Esophagus (tissue), 2 donors: Measurements from ENCODE around the gene CNDP2. TPM values are rescaled to one million over a fixed set of nuclear protein-coding genes. Genes with fewer than 3 reads are reported as not detected.

Source experiments
- H3K27ac ChIP-seq, 2 donors: one replicate each; pipeline ENCODE4 v1.5.1; 2013; ENCODE audit warnings: low read depth in 2 of 2, mild to moderate bottlenecking in 2 of 2, inconsistent platforms in 1 of 2, low read length in 1 of 2, moderate library complexity in 1 of 2
- H3K27me3 ChIP-seq, 2 donors: one replicate each; pipeline ENCODE4 v1.6.1; 2013; ENCODE audit warnings: low read length in 2 of 2, control low read depth in 1 of 2, mild to moderate bottlenecking in 1 of 2; ENCODE audit not compliant: insufficient read depth in 2 of 2, control insufficient read depth in 1 of 2
- H3K36me3 ChIP-seq, 2 donors: one replicate each; pipeline ENCODE4 v1.6.1; 2013; ENCODE audit warnings: low read length in 1 of 2; ENCODE audit not compliant: control insufficient read depth in 2 of 2, insufficient read depth in 2 of 2
- H3K4me1 ChIP-seq, 2 donors: one replicate each; pipeline ENCODE4 v1.6.1; 2013; ENCODE audit warnings: low read length in 1 of 2; ENCODE audit not compliant: control insufficient read depth in 2 of 2, insufficient read depth in 2 of 2
- H3K4me3 ChIP-seq, 2 donors: one replicate each; pipeline ENCODE4 v1.5.1; 2013; ENCODE audit warnings: low read length in 2 of 2, mild to moderate bottlenecking in 2 of 2, low read depth in 1 of 2, moderate library complexity in 1 of 2
- H3K9me3 ChIP-seq, 2 donors: one replicate each; pipeline ENCODE4 v1.6.1; 2013; ENCODE audit warnings: mild to moderate bottlenecking in 2 of 2, low read depth in 1 of 2, low read length in 1 of 2, moderate library complexity in 1 of 2; ENCODE audit not compliant: control insufficient read depth in 2 of 2, insufficient read depth in 1 of 2
- WGBS, 2 donors: extraction: QIAGEN DNeasy Blood & Tissue Kit; methylation state at CpG; one replicate each; pipeline ENCODE4 v1.1.7; 2013; 5-methylcytosine and 5-hydroxymethylcytosine counted together
- polyA plus RNA-seq, 2 donors: library from polyadenylated mRNA; stranded (reverse); fragments of 200-250 nt; gene quantifications; one replicate each; pipeline ENCODE4 v1.2.3, GENCODE V29; 2013
- donor health status: healthy with polysubstance abuse.
- donor health status: Bipolar disorder and iron deficiency.

Gene CNDP2
- polyA plus RNA-seq, 2 donors = 42.5 to 60.0 TPM

DNA sequence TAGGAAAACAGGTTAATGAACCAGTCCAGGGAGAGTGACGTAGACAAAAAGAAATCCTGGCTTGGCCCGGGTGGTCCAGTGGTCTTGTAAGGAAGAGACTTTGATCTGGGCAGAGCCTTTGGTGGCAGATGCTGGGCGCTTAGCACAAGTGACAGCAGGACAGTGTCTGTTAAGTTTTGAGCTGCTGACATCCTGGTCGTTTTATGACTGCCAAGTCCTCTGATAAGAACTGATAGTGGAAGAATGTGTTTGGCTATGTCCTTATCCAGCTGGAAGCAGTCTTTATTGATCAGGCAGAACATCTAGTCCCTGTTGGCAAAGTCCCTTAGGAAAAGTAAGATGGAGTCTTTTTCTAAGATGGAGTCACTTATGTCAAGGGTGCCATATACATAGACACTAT is 74.1 kb downstream of the CNDP2 start:
- WGBS, 2 donors = 68% methylated on average over 4 of the region's 4 CpGs

DNA sequence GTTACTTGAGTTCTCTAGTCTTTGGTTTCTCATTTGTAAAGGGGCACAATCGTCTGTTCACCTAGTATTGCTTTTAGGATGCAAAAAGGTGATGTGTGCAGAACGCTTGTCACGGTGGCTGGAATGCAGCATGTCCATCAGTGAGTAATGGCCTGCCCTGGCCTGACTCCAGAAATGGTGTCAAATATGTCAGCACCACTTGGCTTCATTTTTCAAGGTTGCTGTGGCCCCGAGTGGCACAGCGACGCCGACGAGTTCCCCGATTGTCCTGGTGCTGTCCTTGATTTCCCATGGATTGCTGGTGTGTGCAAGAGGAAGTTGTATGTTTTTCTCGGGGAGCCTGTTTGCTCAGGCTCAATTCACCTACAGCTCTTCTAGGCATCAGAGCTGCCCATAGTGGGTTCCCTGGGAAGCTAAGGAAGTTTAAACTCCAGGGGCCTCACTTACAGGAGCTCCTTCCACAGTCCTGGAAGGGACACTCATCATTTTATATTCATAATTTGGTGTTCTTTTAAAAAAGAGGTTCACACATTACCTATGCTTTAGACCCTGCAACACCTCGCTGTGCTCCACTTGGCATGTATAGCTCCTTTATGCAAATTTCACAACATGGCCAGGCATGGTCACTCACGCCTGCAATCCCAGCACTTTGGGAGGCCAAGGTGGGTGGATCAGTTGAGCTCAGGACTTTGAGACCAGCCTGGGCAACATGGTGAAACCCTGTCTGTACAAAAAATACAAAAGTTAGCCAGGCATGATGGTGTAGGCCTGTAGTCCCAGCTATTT is 75.9 kb downstream of the CNDP2 start:
- WGBS, 2 donors = 74 to 87% methylated on average over 12 of the region's 12 CpGs
- H3K27me3 ChIP-seq = no peaks in the 10 kb centered on the region
- no peak overlapping the region for H3K4me3 ChIP-seq
- H3K4me1 ChIP-seq = no peaks in the 10 kb centered on the region
- no peaks in the 10 kb centered on the region for H3K9me3 ChIP-seq
- H3K27ac ChIP-seq = no peak overlapping the region
- no peaks in the 10 kb centered on the region for H3K36me3 ChIP-seq

More for the DNA sequence above, 74.1 kb downstream of the CNDP2 start:
- Histone ChIP-seq H3K27me3 (no peaks in the 10 kb centered on the region), H3K9me3 (peaks cover 4 to 5% of the 10 kb centered on the region in 2 donors), H3K36me3 (no peaks in the 10 kb centered on the region), H3K27ac (no peak overlapping the region), H3K4me3 (no peak overlapping the region), H3K4me1 (no peaks in the 10 kb centered on the region)

DNA sequence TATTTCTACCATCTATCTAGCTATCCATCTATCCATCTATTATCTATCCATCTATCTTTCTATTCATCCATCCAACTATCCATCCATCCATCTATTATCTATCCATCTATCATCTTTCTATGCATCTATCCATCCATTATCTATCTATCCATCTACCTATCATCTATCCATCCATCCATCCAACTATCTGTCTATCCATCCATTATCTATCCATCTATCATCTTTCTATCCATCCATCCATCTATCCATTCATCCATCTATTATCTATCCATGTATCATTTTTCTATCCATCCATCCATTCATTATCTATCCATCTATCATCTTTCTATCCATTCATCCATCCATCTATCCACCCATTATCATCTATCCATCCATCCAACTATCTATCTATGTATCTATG is 76.9 kb downstream of the CNDP2 start:
- Histone ChIP-seq H3K4me1 (no peaks in the 10 kb centered on the region), H3K27me3 (no peaks in the 10 kb centered on the region)

More for the DNA sequence above, 76.9 kb downstream of the CNDP2 start:
- no peak overlapping the region for H3K27ac ChIP-seq
- H3K36me3 ChIP-seq = no peaks in the 10 kb centered on the region
- H3K9me3 ChIP-seq = no peaks in the 10 kb centered on the region
- H3K4me3 ChIP-seq = no peak overlapping the region

Other genes starting within 250 kb of the CNDP2 start
- gene CYB5A, start 204.4 kb upstream of the CNDP2 start, polyA plus RNA-seq = 10 to 100 TPM; 37.0 to 81.5 TPM
- gene C18orf63, start 180.5 kb upstream of the CNDP2 start, polyA plus RNA-seq = not detected
- gene DIPK1C, start 39.1 kb upstream of the CNDP2 start, polyA plus RNA-seq = under 1 TPM in 1 of 2 donors, not detected in 1; 0.02 TPM
- under 1 TPM in 1 of 2 donors, not detected in 1; 0.04 TPM for gene CNDP1, start 38.1 kb downstream of the CNDP2 start, polyA plus RNA-seq
- gene ZNF407, start 101.5 kb downstream of the CNDP2 start, polyA plus RNA-seq = 1 to 10 TPM; 2.2 to 2.6 TPM